Measurements from ENCODE around the gene SOX9. TPM values are rescaled to one million over a fixed set of nuclear protein-coding genes. Genes with fewer than 3 reads are reported as not detected.
A peak's percentile ranks its signal among the peaks of the same experiment; 100 is the strongest.

Gene SOX9
- total and polyA plus RNA-seq, 9 donors: 0.10 to 21.6 (median 1.6) TPM; not detected in 1

- no peaks in the 10 kb centered on the region for H3K9me3 ChIP-seq
- intact Hi-C loops (cut with DNase I): no loop called here
- TF ChIP-seq EP300 (IDR thresholded peaks at IDR 0.05) (no peak), CTCF (IDR thresholded peaks at IDR 0.05) (no peak), POLR2A (IDR thresholded peaks at IDR 0.05) (no peak)
- no peaks in the 10 kb centered on the region for H3K27me3 ChIP-seq
- WGBS, 3 donors: 1 to 3% (median 2%) methylated on average over 36 of the region's 36 CpGs
- no peaks in the 10 kb centered on the region for H3K36me3 ChIP-seq
- H3K4me1 ChIP-seq (ENCODE audit: insufficient read depth): peaks cover 3% of the 10 kb centered on the region
- no peak for DNase-seq
- peak overlapping the region; percentile 32 for H3K4me3 ChIP-seq
- no peak overlapping the region for H3K27ac ChIP-seq
Observed at GRCh38 chr17:72122010-72122764, 1.4 kb downstream of the SOX9 start.

GRCh38 chr17:72122765-72123529, 2.1 kb downstream of the SOX9 start:
- Histone ChIP-seq H3K9me3 (no peaks in the 10 kb centered on the region), H3K4me3 (peak overlapping the region; percentile 22), H3K27me3 (no peaks in the 10 kb centered on the region), H3K27ac (no peak overlapping the region), H3K36me3 (no peaks in the 10 kb centered on the region), H3K4me1 (ENCODE audit: insufficient read depth) (peaks cover 3% of the 10 kb centered on the region)
- 5 to 10% (median 6%) methylated on average over 47 to 48 of the region's 48 CpGs for WGBS, 3 donors
- no peak for TF ChIP-seq POLR2A (IDR thresholded peaks at IDR 0.05)
- TF ChIP-seq CTCF (IDR thresholded peaks at IDR 0.05): no peak
- no peak for TF ChIP-seq EP300 (IDR thresholded peaks at IDR 0.05)
- intact Hi-C loops (cut with DNase I): no loop called here
- DNase-seq: no peak

GRCh38 chr17:72123530-72124437, 3.0 kb downstream of the SOX9 start:
- 21 to 41% (median 24%) methylated on average over 40 to 75 of the region's 75 CpGs for WGBS, 3 donors
- H3K27ac ChIP-seq: no peak overlapping the region
- H3K4me3 ChIP-seq: no peak overlapping the region
- TF ChIP-seq EP300 (IDR thresholded peaks at IDR 0.05) (no peak), POLR2A (IDR thresholded peaks at IDR 0.05) (no peak), CTCF (IDR thresholded peaks at IDR 0.05) (no peak)
- no peak for DNase-seq
- no peaks in the 10 kb centered on the region for H3K36me3 ChIP-seq
- H3K9me3 ChIP-seq: no peaks in the 10 kb centered on the region
- intact Hi-C loops (cut with DNase I): no loop called here
- H3K4me1 ChIP-seq (ENCODE audit: insufficient read depth): peaks cover 3% of the 10 kb centered on the region
- no peaks in the 10 kb centered on the region for H3K27me3 ChIP-seq

- intact Hi-C loops (cut with DNase I): no loop called here
- Histone ChIP-seq H3K9me3 (no peaks in the 10 kb centered on the region), H3K4me1 (ENCODE audit: insufficient read depth) (peaks cover 3% of the 10 kb centered on the region), H3K36me3 (no peaks in the 10 kb centered on the region), H3K27me3 (no peaks in the 10 kb centered on the region), H3K4me3 (no peak overlapping the region), H3K27ac (no peak overlapping the region)
- DNase-seq: no peak
- TF ChIP-seq EP300 (IDR thresholded peaks at IDR 0.05): no peak
- TF ChIP-seq POLR2A (IDR thresholded peaks at IDR 0.05): no peak
- TF ChIP-seq CTCF (IDR thresholded peaks at IDR 0.05): no peak
- WGBS, 3 donors: 84 to 88% (median 87%) methylated on average over 7 of the region's 7 CpGs
Observed at GRCh38 chr17:72124438-72124775, 3.6 kb downstream of the SOX9 start.
